Right hindlimb (tissue), 1 donor: ENCODE data around the gene ADCY7.
A peak's percentile ranks its signal among the peaks of the same experiment; 100 is the strongest.

ENCODE experiments used
- DNase-seq: peaks from one replicate; pipeline ENCODE4 v3.0.0-alpha.2; 2018

The ADCY7 gene

DNA sequence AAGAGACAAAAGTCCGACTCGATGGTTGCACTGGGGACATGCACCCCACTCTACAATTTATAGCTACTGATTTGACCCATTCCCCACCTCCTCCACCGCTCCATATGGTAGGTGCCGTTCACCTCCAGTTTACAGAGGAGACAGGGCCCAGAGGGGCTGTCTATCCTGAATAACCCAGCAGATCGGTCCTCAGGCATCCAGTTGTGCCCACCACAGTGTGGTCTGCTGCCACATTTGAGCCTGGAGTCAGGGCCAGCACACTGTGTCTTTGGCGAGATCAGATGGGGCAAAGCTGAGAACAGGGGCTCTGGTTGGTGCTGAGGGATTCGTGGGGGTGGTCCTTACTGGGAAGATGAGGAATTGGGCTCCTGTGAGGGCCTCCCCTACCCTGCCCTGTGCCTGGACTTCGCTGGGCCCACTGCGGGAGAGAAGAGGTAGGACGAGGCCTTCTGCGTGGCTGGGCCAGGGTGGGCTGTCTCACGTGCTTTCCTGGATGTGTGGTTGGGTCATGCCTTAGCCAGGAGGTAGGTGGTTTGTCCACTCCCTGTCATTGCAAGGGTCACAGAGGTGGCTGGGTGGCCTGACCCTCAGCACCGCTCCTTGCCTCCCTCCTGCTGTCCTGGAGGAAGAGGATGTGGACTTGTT lies 2.8 kb downstream of the ADCY7 start:
- peak; percentile 11 for DNase-seq

DNA sequence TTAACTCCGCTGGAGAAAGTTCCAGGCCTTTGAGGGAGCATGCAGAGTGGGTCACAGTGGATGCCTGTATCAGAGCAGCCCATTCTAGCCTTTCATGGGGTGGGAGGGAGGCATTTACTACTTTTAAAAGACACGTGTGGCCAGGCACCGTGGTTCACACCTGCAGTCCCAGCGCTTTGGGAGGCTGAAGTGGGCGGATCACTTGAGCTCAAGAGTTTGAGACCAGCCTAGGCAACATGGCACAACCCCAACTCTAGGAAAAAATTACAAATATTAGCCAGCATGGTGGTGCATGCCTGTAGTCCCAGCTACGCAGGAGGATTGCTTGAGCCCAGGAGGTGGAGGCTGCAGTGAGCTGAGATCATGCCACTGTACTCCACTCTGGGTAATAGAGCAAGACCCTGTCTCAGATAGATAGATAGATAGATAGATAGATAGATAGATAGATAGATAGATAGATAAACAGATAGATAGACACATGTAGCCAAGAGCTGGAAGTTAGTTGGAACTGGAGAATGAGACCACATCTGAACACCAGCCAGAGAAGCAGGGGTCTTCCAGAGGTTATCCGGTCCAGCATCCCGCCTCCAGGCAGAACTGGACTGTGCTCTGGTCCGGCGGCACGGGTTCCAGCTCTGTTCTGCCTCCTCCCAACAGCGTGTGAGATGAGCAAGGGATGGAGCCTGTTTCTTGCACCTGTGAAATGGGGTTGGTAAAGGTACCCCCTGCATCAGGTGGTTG lies 3.6 kb downstream of the ADCY7 start:
- no peak for DNase-seq

DNA sequence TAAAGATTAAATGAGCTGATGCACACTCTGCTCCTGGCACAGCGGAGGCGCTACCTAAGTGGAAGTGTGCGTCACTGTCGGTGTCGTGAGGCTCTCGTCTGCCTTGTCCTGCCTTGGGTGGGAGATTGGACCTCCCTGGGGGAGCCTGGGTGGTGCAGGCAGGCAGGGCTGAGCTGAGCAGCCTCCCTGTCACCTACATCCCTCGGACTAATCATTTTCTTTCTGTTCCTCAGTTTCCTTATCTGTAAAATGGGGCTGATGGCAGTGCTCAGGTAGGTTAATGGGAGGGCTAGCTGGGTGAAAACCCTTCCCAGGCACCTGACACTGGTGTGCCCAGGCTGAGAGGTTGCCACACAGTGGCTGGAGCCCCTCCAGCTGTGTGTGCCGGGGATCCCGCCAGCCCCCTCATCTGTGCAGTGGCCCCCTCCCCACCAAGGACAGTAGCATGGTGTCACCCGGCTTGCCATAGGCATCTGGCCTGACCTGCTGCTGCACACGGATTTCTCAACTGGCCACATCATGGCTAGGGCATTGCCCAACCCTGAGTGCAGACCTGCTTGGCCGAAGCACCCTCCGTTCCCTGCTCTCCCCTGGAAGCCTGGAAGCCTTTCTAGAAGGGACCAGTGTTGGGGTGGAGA lies 4.3 kb downstream of the ADCY7 start:
- DNase-seq, result peak; percentile 11

DNA sequence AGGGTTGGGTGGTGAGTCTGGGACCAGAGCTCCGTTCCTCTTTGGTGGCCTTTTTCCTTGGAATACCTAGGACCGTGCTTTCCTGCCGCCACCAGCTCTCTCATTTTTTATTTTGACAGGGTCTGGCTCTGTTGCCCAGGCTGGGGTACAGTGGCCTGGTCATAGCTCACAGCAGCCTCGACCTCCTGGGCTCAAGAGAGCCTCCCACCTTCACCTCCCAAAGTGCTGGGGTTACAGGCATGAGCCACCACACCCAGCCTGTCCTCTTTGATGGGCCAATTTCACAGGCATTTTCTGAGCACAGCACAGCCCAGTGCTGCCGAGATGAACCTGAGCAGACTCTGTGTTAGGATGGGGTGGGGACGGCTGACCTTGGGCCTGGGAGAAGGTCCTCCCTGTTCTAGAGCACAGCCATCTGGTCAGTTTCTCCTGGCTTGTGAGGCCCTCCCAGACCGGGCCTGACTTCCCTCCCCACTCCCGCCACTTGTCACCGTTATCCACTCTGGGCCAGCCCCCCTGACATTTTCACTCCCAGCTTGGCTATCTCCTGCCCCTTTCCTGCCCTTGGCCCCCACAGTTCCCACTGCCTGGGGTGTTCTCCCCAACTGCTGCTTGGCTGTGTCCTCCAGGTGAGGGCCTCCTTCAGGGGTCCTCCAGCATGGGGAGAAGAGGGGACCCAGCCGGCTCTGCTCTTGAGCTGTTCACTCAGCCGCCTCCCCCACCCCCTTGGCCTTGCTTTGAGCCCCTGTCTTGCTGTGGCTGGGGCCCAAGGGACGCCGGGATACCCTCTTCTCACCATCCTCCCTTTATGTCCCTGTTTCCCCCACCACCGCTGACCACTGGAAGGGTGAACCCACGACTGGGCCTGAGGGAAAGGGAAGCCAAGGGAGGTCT lies 5.0 kb downstream of the ADCY7 start:
- DNase-seq, result peak; percentile 17

DNA sequence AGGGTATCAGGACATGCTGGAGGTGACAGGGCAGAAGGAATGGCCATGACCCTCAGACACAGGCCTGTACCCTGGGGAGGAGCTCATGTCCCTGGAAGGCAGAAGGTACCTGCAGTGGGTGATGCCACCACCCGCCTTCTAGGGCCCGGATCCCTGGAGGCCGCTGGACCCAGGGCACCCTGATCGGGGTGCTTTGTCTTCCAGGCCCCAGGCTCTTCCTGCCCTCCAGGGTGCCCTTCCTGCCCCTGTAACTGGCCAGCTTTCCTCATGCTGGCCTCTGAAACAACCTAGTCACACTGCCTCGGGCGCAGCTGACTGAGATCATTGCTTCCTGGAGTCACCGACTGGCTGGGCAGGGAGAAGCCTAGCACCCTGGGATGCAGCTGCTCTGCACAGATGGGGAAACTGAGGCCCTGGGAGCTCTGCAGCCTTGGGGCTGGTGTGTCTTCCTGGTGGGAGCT lies 5.8 kb downstream of the ADCY7 start:
- DNase-seq, result no peak

DNA sequence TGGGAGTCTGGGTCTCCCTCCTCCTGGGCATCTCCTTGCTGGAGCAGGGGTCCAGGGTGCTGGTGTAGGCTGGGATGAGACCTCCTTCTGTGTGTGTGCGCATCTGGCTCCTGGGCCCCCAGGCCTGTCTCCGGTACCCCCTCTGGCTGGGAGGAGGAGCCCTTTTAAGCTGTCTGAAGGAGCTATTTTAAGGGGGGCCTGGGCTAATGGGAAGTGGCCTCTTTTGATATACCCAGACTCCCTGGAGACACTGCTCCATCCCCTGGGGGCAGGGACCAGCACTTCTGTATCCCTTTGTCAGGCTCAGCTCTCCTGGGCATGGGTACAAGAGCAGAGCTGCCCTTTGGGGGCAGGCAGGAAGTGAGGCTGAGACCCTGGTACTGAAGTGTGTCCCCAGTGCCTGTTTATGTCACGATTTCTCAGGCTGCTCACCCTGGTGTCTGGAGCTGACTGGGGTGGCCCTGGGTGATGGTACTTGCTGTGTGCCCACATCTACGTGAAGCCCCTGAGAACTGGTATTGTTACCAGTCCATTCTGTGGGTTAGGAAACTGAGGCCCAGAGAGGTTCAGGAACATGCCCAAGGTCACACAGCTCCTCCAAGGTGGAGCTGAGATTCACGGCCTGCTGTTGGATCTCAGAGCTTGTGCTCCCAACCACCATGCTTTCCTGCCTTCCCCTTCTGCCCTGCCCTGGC lies 6.5 kb downstream of the ADCY7 start:
- no peak for DNase-seq

DNA sequence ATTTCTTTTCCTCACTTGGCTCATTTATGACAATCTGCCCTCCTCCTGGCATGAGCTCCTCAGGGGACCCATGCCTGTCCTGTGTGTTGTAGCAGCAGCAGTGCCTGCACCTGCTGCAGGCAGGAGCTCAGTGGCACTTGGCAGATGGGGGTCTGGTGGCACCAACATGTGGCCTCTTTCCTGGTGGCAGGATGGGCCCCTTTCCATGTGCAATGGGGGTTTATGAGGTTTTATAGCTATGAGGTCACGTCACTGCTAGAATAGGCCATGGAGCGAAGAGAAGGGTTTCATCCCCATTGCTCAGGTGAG lies 7.0 kb downstream of the ADCY7 start:
- DNase-seq, result no peak

DNA sequence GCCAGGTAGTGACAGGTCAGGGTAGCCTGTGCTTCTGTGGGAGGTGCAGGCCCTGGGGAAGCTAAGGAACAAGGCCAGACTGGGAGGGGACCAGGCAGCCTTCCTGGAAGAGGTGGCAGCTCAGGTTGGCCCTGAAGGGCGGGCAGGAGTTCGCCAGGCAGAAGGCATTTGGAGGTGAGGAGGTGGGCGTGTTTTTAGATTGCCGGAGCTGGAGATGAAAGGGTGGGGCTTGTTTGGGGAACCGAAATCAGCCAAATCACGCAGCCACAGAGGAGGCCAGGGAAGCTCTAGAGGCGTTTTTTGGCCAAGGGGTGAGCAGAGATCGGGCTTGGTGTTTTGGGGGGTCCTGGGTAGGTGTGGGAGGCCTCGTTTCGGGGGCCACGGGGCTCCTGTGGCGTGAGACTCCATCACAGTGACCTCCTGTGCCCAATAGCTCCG lies 7.6 kb downstream of the ADCY7 start:
- DNase-seq, result no peak

DNA sequence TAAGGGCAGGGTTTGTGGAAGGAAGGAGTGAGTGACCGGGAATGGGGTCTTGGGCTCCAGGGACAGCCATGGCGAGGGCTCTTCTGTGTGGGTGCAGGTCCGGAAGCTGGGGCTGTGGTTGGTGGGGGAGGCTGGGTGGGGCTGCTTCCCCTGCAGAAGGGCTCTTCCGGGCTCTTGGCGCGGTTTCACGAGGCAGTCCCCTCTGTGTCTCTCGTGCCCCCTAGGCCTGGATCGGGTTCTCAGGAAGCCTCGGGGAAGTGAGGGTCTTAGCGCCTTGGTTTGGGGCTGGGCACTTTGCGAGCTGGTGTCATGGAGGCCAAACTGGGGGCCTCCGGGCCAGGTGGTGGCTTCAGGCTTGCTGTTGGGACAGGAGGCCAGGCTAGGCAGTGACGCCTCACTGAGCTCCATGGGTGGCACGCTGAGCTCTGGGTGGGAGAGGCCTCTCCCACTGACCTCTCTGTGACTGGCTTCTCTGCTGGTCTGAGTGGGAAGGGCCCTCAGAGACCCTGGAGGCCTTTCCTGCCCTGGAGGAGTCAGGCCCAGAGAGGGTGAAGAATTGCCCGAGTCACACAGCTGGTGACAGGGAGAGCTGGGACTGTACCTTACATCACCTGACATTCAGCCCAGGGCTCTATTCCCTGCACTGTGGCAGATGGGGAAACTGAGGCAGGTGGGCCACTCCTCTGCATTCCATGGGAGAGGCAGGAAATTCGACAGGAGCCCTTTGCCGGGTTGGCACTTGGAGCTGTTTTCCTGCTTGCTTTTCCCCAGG lies 8.2 kb downstream of the ADCY7 start:
- DNase-seq, result no peak

DNA sequence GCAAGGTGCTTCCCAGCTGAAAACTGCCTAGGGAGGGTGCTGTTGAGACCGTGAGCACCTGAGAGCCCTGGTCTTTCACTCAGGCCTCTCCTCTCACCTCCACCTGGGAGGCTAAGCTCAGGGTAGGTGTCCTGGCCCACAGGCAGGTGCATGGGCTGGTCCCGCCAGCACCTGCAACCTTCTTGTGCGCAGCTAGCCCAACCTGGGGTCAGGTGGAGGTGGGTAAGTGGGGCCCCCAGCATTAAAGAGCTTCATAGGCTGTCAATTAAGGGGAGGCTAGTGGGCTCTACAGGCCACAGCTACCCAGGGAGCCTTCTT lies 8.7 kb downstream of the ADCY7 start:
- DNase-seq, result no peak

DNA sequence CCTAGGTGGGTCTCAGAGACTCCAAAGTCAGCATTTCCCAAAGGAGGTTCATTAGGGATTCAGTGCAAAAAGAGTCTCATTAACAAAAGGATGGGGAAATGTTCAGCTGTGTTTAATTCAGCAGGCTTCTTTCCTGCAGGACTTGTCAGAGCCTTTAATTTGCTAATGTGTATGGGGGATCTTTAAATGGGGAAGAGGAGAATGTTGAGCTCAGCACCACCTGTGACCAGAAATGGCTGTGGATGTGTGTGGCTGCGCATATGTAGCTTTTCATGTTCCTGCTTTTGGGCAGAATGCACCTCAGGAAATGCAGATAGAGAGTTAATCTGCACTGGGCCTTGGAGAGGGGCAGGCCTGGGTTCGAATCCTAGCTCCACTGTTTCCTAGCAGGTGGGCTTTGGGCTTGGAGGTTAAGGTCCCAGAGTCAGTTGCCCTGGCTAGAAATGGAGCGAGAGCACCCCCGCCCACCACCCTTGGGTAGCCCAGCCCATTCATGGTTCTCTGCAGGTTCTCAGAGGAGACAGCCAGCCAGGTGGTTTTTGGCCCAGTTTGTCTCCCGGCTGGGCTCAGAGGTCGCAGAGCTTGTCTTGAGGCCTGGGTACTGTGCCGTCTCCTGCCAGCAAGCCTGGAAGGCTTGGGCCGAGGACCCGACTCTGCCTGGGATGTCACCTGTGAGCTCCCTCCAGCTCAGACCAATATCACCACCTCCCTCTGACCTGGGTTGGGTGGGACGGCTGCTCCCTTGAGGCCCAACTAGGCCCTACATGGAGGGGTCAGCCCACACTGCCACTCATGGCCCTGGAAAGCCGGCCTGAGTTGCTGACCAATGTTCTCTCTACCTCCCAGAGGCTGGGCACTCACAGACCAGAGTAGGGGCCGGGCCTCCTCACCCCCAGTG lies 9.3 kb downstream of the ADCY7 start:
- no peak for DNase-seq

DNA sequence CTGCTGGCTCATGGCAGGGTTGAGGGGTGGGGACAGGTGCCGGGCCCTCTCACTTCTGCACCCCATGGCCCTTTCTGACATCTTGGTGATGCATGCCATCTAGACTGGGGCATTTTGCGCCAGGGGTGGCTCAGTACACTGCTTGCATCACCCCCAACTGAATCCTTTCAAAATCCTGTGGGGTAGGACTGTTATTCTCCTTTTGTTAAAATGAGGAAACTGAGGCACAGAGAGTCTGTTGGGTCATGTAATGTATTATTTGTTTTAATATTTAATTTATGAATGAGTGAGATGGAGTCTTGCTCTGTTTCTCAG lies 9.9 kb downstream of the ADCY7 start:
- no peak for DNase-seq

DNA sequence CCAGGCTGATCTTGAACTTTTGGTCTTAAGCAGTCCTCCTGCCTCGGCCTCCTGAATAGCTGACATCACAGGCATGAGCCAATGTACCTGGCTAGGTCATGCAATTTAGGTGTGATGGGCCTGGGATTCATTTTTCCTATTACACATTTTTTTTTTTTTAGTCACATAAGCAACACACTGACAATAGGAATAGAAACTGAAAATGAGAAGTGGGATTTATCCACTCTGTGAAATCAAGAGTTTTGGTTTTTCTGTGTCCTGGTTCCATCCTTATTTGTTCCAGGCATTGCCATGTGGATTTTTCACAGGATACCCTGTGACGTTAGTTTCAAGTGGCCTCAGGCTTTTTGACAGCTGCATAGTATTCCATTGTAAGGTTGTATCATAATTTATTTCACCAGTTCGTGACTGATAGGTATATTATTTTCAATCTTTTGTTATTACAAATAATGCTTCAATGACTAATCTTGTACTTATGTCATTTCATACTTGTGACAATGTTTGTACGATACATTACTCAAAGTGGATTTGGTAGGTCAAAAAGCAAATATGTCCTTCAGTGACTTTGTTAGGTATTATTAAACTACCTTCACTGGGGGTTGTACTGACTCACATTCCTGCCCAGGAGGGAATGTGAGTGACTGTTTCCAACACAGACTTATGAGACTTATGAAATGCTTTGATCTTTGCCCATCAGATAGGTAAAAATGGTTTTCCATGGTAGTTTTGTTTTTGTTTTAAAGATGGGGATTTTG lies 10.6 kb downstream of the ADCY7 start:
- no peak for DNase-seq

DNA sequence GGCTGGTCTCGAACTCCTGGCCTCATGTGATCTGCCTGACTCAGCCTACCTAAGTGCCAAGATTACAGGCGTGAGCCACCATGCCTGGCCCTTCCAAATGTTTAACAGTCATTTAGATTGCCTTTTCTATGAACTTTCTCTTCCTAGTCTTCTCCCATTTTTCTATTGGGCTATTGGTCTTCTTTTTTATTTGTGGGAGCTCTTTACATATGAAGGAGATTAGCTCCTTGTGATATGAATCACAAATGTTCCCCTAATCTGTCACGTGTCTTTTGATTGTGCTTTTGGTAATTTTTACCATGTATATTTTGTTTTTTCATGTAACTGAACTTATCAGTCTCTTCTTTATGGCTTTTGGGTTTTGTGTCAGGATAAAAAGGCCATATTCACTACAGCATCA lies 11.9 kb downstream of the ADCY7 start:
- DNase-seq, result no peak

DNA sequence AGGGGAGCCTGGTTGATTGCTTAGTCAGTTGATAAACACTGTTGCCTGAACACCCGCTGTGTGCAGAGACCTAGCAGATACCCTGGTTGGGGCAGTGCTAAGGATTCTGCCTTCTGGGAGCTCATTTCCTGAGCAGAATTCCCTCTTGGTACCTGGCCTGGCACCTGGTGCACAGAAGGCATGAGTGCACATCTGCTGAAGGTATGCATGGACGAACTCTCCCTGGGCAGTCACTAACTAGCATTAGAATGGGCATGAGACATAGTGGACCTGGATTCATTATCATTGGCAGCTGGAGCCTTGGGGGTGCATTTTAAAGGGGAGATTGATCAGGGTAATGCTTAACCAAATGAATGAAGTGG lies 13.1 kb downstream of the ADCY7 start:
- DNase-seq, result no peak

DNA sequence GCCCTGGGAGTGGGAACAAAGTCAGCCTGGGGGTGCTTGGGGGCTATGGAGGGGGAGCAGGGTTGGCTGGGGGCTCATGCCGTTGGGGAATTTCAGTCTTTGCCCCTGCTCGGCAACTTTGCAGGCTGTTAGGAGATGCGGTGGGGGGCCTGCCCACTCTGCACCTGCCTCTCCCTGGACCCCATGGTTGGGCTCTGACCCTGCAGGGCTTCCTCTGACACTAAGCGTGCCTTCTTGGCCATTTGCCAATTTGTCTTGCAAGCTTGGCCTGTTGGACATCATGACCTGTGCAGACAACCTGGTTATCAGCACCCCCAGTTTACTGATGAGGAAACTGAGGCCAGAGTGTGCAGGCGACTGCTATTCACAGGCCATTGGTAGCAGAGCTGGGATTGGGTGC lies 14.6 kb downstream of the ADCY7 start:
- DNase-seq, result no peak

DNA sequence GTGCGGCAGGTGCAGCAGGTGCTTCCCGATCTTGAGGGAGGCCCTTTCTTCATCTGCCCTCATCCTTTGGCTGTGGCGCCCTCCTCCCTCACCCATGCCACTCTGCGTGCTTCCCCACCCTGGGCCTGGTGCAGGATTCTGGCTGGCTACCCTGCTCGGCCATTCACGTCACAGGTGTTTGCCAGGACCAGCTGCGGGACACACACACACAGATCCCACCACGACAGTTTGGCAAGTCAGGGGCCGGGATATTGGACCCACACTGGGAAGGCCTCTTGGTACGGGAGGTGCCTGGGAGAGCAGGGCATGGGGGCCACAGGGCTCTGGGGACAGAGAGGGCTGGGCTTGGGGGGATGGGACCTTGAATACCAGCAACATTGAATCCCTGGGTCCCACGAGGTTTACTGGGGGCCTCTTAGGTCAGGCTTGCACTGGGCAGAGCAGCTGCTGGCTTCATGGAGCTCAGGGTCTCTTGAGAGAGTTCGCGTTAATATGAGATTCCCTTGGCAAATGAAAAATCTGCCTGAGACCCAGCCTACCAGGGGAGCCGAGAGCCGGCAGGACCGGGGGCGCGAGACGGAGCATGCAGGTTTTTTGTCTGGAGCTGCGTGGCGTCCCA lies 15.1 kb downstream of the ADCY7 start:
- DNase-seq, result no peak

DNA sequence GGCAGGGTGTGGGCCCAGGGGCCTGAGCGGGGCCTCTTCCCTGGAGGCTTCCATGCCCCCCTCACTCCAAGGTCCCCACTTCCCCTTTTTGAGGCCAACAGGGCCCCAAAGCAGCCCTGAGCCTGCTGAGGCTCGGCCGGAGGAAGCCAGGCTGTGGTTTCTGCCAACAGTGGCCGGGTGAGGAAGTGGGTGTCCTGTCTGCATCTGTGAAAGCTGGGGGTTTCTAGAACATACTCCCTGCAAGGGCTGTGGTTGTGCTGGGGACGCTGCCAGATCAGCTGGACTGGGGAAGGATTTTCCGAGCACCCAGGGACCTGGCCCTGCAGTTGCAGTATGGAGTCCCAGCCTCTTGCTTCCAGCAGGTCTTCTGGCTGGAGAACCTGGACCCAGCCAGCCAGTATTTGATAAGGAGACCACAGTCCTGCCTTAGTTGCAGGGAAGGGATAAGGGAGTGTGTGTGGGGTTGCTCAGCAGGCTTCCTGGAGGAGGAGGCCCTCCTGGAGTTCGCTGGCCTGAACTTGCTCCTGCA lies 15.7 kb downstream of the ADCY7 start:
- DNase-seq, result peak; percentile 70

DNA sequence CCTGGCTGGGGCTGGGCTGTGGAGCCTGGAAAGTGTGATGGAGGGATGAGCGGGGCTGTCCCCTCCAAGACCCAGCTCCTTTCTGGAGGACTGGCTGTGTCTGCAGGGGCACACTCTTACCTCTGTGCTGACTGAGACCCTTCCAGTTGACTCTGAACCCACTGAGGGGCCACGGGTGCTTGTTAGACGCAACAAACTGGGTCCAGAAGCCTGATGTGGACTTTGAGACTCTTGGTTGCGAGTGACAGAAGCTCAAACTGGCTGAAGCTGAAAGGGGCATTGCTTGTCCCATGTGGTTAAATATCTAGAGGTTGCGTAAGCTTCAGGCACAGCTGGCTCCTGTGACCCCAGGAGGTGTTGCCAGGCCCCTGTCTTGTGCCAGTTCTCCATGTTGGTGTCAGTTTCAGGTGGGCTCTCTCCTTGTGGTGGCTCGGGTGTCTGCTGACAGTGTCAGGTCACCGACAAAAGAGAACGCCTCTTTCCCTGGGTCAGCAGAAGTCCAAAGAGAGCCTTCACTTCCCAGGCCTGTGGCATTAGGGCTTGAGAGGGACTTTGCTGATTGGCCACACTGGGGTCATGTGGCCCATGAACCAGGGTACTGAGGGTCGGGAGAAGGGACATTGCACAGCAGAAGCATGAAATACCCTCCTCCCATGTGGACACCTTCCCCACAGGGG lies 16.7 kb downstream of the ADCY7 start:
- no peak for DNase-seq
